Myocyte (in vitro differentiated cells): Measurements from ENCODE around the gene TPD52L1. TPM values are rescaled to one million over a fixed set of nuclear protein-coding genes. Genes with fewer than 3 reads are reported as not detected.
"Not testable (repeated sequence)": the region's sequence is repeated elsewhere in the genome, so short reads cannot be mapped to it uniquely, and the experiment has no call there.

Experiments
- DNase-seq: peaks from one replicate; pipeline ENCODE4 v3.0.0-alpha.2; 2012; ENCODE audit warnings: low read depth
- total RNA-seq: library from RNA; depleted of rRNA; stranded (reverse); fragments of >200 nt; gene quantifications from 2 replicates; pipeline ENCODE4 v1.2.3, GENCODE V29; 2014

TPD52L1 gene
- total RNA-seq, 1 donor from 2014 or later = 55.3 TPM

- no peak for DNase-seq
These were observed 115.9 kb downstream of the TPD52L1 start for GRCh38 chr6:125269328-125269985.

GRCh38 chr6:125270380-125270779 is 116.8 kb downstream of the TPD52L1 start:
- no peak for DNase-seq

- peak; percentile 73 for DNase-seq
These were observed 118.0 kb downstream of the TPD52L1 start for GRCh38 chr6:125271486-125272159.

GRCh38 chr6:125273251-125273650 is 119.7 kb downstream of the TPD52L1 start:
- DNase-seq = no peak

- DNase-seq = no peak
These were observed 120.4 kb downstream of the TPD52L1 start for GRCh38 chr6:125273965-125274364.

- DNase-seq = no peak
These were observed 121.4 kb downstream of the TPD52L1 start for GRCh38 chr6:125274935-125275334.

GRCh38 chr6:125275779-125276178 is 122.2 kb downstream of the TPD52L1 start:
- no peak for DNase-seq

GRCh38 chr6:125277838-125278237 is 124.3 kb downstream of the TPD52L1 start:
- no peak for DNase-seq

- DNase-seq = no peak
These were observed 126.4 kb downstream of the TPD52L1 start for GRCh38 chr6:125279961-125280360.

GRCh38 chr6:125280370-125281035 is 126.9 kb downstream of the TPD52L1 start:
- not testable (repeated sequence) for DNase-seq

- not testable (repeated sequence) for DNase-seq
These were observed 128.9 kb downstream of the TPD52L1 start for GRCh38 chr6:125282470-125282869.

- DNase-seq = no peak
These were observed 131.8 kb downstream of the TPD52L1 start for GRCh38 chr6:125285353-125285752.

GRCh38 chr6:125285936-125286335 is 132.4 kb downstream of the TPD52L1 start:
- no peak for DNase-seq

- DNase-seq = no peak
These were observed 134.1 kb downstream of the TPD52L1 start for GRCh38 chr6:125287718-125288117.

- DNase-seq = peak; percentile 87
These were observed 140.0 kb downstream of the TPD52L1 start for GRCh38 chr6:125293587-125293986.

- peak; percentile 25 for DNase-seq
These were observed 140.5 kb downstream of the TPD52L1 start for GRCh38 chr6:125294036-125294435.

- peak; percentile 64 for DNase-seq
These were observed 141.4 kb downstream of the TPD52L1 start for GRCh38 chr6:125294925-125295324.

- no peak for DNase-seq
These were observed 142.9 kb downstream of the TPD52L1 start for GRCh38 chr6:125296471-125296870.

- no peak for DNase-seq
These were observed 145.7 kb downstream of the TPD52L1 start for GRCh38 chr6:125299257-125299656.

GRCh38 chr6:125300992-125301434 is 147.4 kb downstream of the TPD52L1 start:
- DNase-seq = peak; percentile 37

GRCh38 chr6:125301435-125302391 is 148.1 kb downstream of the TPD52L1 start, which contains the start of gene HDDC2:
TSS of gene HDDC2 (minus strand) at chr6:125301967. CDS start at chr6:125301932, 35 bp downstream.
- DNase-seq = peak; percentile 82
